Dendritic cell treated with granulocyte-macrophage colony-stimulating factor and Interleukin-4, amounts not matched to agents 40 ng/mL and 50 ng/mL, for 4 days (primary cell): Measurements from ENCODE around the gene SF1.

Source experiments
- H3K27ac Mint-ChIP-seq: one replicate; pipeline ENCODE4 v1.8.0; 2022; ENCODE audit warnings: mild to moderate bottlenecking, mixed read lengths
- H3K27me3 Mint-ChIP-seq: one replicate; pipeline ENCODE4 v1.8.0; 2022; ENCODE audit warnings: mild to moderate bottlenecking, mixed read lengths
- H3K36me3 Mint-ChIP-seq: one replicate; pipeline ENCODE4 v1.8.0; 2022; ENCODE audit warnings: low read depth, mixed read lengths
- H3K4me1 Mint-ChIP-seq: one replicate; pipeline ENCODE4 v1.8.0; 2022; ENCODE audit warnings: low read depth, mixed read lengths
- H3K4me3 Mint-ChIP-seq: one replicate; pipeline ENCODE4 v1.8.0; 2022; ENCODE audit warnings: mild to moderate bottlenecking, moderate library complexity, mixed read lengths
- H3K9me3 Mint-ChIP-seq: one replicate; pipeline ENCODE4 v1.8.0; 2022; ENCODE audit warnings: mixed read lengths
- intact Hi-C: fragments of 100-400 bp; cut with micrococcal nuclease; formaldehyde crosslinking; loops from one replicate; pipeline ENCODE4 v1.15.0; 2022

The SF1 gene

GRCh38 chr11:64764753-64765152 is 13.6 kb downstream of the SF1 start:
- Mint-ChIP-seq H3K36me3 (peaks cover 98% of the 10 kb centered on the region), H3K27ac (peak overlapping the region; percentile 69), H3K4me1 (peaks cover 70% of the 10 kb centered on the region), H3K27me3 (no peaks in the 10 kb centered on the region), H3K9me3 (no peaks in the 10 kb centered on the region), H3K4me3 (peak overlapping the region; percentile 20)
- intact Hi-C loops: no loop called here

DNA sequence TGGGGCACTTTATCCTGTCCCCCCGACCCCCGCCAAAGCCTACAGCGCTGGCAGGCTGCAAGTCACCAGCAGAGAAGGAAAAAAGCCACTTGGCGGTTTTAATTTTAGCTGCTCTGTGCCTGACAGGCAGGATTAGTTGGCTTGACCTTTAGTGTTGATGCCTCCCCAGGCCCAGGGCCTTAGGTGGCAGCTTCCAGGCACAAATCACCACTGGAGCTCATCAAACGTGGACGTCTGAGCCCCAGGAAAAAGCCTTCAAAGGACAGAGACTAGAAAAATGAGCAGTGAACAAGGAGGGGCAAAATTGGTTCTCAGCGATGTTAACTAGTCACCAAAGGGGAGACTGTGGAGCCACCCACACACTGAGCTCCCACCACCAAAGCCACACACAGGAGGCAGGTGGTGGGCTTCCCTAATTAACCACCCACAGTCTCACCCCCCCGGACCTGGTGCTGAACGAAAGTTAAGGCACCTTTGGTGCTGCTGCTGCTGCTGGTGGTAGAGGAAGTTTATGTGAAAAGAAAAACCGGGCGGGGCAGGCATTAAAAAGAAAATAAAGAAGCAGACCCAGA is 14.2 kb downstream of the SF1 start:
- Mint-ChIP-seq H3K27me3 (no peaks in the 10 kb centered on the region), H3K4me3 (no peak overlapping the region), H3K4me1 (peaks cover 65% of the 10 kb centered on the region), H3K9me3 (no peaks in the 10 kb centered on the region), H3K36me3 (peaks cover 98% of the 10 kb centered on the region), H3K27ac (peak overlapping the region; percentile 69)
- intact Hi-C loops: no loop called here

GRCh38 chr11:64763526-64764039 is 14.8 kb downstream of the SF1 start:
- Mint-ChIP-seq H3K27me3 (no peaks in the 10 kb centered on the region), H3K9me3 (no peaks in the 10 kb centered on the region), H3K36me3 (peaks cover 94% of the 10 kb centered on the region), H3K27ac (peak overlapping the region; percentile 69), H3K4me3 (no peak overlapping the region), H3K4me1 (peaks cover 61% of the 10 kb centered on the region)
- intact Hi-C loops: no loop called here

- no peaks in the 10 kb centered on the region for H3K9me3 Mint-ChIP-seq
- H3K4me3 Mint-ChIP-seq: no peak overlapping the region
- peaks cover 91% of the 10 kb centered on the region for H3K36me3 Mint-ChIP-seq
- intact Hi-C loops: no loop called here
- peaks cover 54% of the 10 kb centered on the region for H3K4me1 Mint-ChIP-seq
- H3K27ac Mint-ChIP-seq: peak overlapping the region; percentile 10
- no peaks in the 10 kb centered on the region for H3K27me3 Mint-ChIP-seq
Observed at GRCh38 chr11:64762674-64763525, 15.4 kb downstream of the SF1 start.

- Mint-ChIP-seq H3K27me3 (no peaks in the 10 kb centered on the region), H3K27ac (peak overlapping the region; percentile 10), H3K9me3 (no peaks in the 10 kb centered on the region), H3K4me3 (no peak overlapping the region), H3K4me1 (peaks cover 49% of the 10 kb centered on the region), H3K36me3 (peaks cover 85% of the 10 kb centered on the region)
- intact Hi-C loops: no loop called here
Observed at GRCh38 chr11:64762277-64762673, 16.1 kb downstream of the SF1 start.

- Mint-ChIP-seq H3K4me1 (peaks cover 39% of the 10 kb centered on the region), H3K27ac (no peak overlapping the region), H3K9me3 (no peaks in the 10 kb centered on the region), H3K36me3 (peaks cover 71% of the 10 kb centered on the region), H3K27me3 (no peaks in the 10 kb centered on the region), H3K4me3 (no peak overlapping the region)
- intact Hi-C loops: no loop called here
Observed at GRCh38 chr11:64760759-64761420, 17.5 kb downstream of the SF1 start.

DNA sequence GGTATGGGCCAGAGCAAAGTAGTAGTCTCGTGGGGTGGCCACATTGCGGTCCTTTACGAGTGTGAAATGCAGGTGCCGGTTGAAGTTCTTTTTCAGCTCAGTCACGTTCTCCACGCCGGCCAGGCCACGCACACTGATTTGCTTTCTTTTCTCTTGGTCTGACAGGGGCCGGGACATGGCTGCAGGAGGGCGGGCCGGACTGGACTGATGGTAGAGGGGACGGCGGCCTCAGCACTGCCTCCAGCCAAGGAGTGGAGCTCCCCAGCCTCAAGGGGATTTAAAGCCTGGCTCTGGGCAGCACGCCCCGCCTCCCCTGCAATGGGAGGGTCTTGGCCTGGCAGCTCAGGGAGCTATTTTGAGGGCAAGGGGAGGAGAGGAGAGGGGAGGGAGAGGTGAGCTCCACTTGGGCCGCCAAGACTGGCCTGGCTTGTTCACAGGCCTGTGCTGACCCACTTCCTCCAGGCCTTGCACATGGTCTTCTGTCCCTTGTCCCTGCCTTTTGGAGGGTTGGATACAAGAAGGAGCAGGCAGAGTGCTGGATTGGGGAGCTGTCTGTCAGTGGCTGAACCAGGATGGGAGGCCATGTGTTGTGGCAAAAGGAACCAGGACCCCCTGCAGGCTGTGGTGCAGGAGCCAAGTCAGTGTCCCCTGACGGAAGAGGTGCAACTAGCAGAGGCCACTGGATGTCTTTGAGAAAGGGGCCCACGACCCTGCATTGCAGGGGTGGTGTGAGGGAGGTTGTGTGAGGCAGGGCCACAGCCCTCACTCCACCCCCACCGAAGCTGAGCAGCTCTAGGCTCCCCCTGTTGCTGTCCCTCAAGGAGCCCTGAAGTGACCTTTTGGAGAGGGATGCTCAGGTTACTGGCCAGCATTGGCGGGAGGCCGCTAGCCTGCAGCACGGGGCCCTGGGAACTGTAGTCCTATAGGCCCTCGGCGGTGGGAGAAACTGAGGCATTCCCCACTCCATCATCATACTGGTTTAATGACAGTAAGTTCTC is 18.3 kb downstream of the SF1 start, which contains the start of gene PYGM:
Gene PYGM, minus strand, starts transcription at position 253 of the 998 bp plus-strand sequence. Its CDS starts 76 bp downstream, at position 177.
- no peak within 1 kb of the TSS for H3K27ac Mint-ChIP-seq
- no peaks in the 10 kb centered on the region for H3K27me3 Mint-ChIP-seq
- H3K9me3 Mint-ChIP-seq: no peaks in the 10 kb centered on the region
- peaks cover 30% of the 10 kb centered on the region for H3K4me1 Mint-ChIP-seq
- H3K36me3 Mint-ChIP-seq: peaks cover 67% of the 10 kb centered on the region
- intact Hi-C loops: no loop called here
- no peak within 1 kb of the TSS for H3K4me3 Mint-ChIP-seq

DNA sequence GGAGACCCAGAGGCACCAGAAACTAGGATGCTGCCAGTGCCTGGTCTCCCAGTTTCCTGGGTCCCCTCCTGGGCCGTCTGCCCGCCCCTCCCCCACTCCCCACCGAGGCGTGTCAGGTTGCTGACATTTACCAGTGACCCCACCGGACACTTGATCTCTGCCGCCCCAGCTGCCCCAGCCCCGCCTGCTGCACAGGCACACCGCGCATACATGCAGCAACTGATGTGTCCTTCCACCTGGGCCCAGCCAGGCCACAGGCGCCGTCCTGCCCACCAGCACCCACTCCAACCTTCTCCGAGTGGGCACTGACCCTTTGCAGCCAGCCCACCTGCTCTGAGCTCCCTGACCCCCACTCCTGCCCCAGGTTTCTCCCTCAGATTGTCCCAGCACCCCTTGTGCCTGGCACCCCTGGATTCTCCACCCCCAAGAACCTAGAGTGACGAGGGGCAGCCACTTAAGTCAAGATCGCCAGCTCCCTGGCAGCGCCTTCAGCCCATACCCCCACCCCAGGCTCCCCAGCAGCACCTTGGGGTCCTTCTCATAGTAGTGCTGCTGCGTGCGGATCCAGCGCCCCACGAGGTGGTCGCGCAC is 19.1 kb downstream of the SF1 start:
- Mint-ChIP-seq H3K27ac (no peak overlapping the region), H3K36me3 (peaks cover 67% of the 10 kb centered on the region), H3K4me1 (peaks cover 22% of the 10 kb centered on the region), H3K9me3 (no peaks in the 10 kb centered on the region), H3K27me3 (no peaks in the 10 kb centered on the region), H3K4me3 (no peak overlapping the region)
- intact Hi-C loops: no loop called here

- intact Hi-C loops: no loop called here
- H3K27ac Mint-ChIP-seq: no peak overlapping the region
- peaks cover 15% of the 10 kb centered on the region for H3K4me1 Mint-ChIP-seq
- no peaks in the 10 kb centered on the region for H3K9me3 Mint-ChIP-seq
- H3K4me3 Mint-ChIP-seq: no peak overlapping the region
- peaks cover 67% of the 10 kb centered on the region for H3K36me3 Mint-ChIP-seq
- no peaks in the 10 kb centered on the region for H3K27me3 Mint-ChIP-seq
Observed at GRCh38 chr11:64758330-64759079, 19.8 kb downstream of the SF1 start.

DNA sequence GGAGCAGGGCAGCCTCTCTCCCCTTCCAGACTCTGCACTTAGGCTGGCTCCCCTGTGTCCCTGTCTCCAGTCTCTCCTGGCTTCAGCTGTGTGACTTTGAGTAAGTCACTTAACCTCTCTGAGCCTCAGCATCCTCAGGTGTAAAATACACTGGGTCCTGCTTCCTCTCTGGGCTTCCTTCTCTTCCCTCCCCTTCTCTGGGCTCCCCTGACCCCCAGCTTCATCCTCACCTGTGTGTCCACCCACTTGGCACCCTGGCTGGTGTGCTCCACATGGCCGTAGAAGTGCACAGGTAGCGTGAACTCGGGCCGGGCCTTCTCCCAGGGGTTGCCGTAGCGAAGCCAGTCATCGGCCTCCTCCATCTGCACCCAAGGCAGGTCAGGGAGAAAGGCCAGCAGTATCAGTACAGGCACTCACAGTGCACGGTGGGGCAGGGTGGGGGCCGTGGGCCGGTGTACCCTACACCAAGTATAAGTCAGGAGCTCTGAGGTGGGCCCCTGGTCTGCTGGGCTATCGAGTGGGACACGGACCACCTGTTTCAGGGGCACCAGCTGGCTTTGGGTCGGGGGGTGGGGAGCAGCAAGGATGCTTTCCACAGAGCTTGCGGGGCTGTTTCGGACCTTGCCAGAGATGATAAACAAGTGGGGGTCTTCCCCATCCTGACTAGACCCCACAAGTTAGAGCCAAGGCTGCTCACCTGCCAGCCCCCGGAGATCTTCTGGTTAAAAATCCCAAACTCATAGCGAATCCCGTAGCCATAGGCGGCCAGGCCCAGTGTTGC is 20.6 kb downstream of the SF1 start:
- peaks cover 67% of the 10 kb centered on the region for H3K36me3 Mint-ChIP-seq
- no peaks in the 10 kb centered on the region for H3K27me3 Mint-ChIP-seq
- intact Hi-C loops: no loop called here
- no peaks in the 10 kb centered on the region for H3K9me3 Mint-ChIP-seq
- H3K4me3 Mint-ChIP-seq: no peak overlapping the region
- H3K4me1 Mint-ChIP-seq: peaks cover 9% of the 10 kb centered on the region
- no peak overlapping the region for H3K27ac Mint-ChIP-seq

- Mint-ChIP-seq H3K9me3 (no peaks in the 10 kb centered on the region), H3K4me1 (no peaks in the 10 kb centered on the region), H3K27me3 (no peaks in the 10 kb centered on the region), H3K4me3 (no peak overlapping the region), H3K27ac (no peak overlapping the region), H3K36me3 (peaks cover 67% of the 10 kb centered on the region)
- intact Hi-C loops: no loop called here
Observed at GRCh38 chr11:64755681-64756361, 22.5 kb downstream of the SF1 start.
